Urothelium cell line (cell line): Measurements from ENCODE around the gene PMM1.
"Not testable (repeated sequence)": the region's sequence is repeated elsewhere in the genome, so short reads cannot be mapped to it uniquely, and the experiment has no call there.

Experiments
- DNase-seq: peaks from one replicate; pipeline ENCODE4 v3.0.0; 2011; ENCODE audit warnings: low spot score, mixed read lengths
- FAIRE-seq: peaks from 2 replicates; lab custom pipeline; 2011; peaks lifted over from hg19 to GRCh38; lab: Jason Lieb, UNC

PMM1 gene

GRCh38 chr22:41597635-41597953 is 8.0 kb upstream of the PMM1 start:
- FAIRE-seq (no peak), DNase-seq (no peak)

DNA sequence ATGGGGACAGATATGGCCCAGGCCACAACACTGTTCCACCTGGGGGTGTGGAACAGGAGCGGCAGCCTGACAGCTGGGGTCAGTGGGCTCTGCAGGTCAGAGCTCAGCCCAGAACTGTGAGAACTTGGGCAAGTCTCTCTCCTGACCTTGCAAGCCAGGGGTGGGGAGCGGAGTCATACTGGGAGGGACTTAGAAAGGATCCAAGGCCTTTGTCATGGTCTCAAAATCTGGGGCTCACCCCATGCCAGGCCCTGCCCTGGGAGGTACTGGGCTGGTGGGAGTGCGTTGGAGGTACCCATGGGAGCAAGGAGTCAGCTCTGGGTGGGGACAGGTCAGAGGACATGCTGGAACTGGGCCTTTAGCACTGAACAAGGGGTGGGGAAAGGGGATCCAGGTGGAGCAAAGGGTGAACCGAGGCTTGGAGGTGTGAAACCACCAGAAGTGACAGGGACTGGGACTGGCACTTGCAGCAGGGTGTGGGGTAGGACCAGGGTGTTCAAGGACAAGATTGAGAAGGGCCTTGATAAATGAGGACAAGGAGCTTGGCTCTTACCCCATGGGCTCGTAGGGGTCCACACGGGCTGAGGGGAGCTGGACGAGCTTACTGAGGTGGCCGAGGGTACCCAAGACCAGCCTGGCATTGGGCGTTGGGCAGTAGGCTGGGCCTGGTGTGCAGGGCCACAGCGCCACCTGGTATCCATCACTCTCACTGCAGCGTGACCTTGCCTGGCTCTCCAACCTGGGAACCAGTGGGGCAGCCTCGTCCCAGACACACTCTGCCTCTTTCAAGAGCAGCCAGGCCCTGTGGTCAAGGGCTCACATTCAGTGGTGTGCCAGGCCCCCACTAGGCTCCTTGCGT is 7.4 kb upstream of the PMM1 start:
- FAIRE-seq = peak; percentile 74
- peak; percentile 66 for DNase-seq

GRCh38 chr22:41595703-41596102 is 6.1 kb upstream of the PMM1 start:
- FAIRE-seq (no peak), DNase-seq (no peak)

- FAIRE-seq = not testable (repeated sequence)
Observed at GRCh38 chr22:41593336-41593960, 3.8 kb upstream of the PMM1 start.

DNA sequence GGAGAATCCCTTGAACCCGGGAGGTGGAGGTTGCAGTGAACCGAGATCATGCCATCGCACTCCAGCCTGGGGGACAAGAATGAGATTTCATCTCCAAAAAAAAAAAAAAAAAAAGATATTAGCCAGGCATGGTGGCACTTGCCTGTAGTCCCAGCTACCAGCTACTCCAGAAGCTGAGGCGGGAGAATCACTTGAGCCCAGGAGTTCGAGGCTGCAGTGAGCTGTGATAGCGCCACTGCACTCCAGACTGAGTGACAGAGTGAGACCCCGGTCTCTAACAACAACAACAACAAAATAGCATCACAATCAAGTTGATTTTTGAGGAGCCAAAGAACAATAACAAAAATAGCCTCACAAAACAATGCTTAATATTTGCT is 2.3 kb downstream of the PMM1 start:
- DNase-seq (no peak), FAIRE-seq (no peak)

More at GRCh38 chr22:41593336-41593960, 3.8 kb upstream of the PMM1 start:
- not testable (repeated sequence) for DNase-seq

DNA sequence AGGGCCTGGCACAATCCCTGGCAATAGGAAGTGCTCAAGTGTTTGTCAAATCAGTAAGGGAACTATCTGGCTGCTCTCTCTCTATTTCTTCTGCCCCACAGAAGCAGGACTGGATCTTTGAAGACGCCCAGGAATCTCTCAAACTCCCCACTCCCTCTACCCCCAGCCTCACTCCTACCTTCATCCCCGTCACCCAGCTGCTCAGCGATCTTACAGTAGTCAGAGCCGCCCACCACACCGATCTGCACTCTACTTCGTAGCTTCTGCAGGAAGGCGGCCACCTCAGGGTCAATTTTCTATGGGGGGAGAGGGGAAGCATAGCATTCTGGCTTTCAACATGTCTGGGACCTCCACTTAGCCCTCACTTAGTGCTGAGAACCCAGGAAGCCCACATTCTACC is 3.7 kb downstream of the PMM1 start:
- FAIRE-seq = no peak
- no peak for DNase-seq

DNA sequence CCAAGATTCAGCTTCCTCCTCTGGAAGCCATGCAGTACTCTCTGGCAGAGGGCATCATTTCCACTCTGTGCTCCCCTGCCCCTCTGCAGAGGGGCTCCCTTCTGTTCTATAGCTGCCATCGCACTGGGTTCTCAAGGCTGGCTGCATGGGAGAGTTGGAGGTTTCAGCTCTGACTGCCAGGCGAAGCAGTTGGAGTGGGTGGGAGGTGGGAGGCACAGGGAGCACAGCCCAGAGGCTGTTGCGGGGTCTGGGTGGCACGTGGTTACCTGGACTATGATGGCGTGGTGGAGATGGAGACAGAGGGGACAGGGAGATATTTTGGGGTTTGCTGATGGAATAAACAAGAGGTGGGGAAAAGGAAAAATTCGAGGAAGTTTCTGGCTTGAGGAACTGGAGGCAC is 4.8 kb downstream of the PMM1 start:
- no peak for DNase-seq
- FAIRE-seq = no peak

DNA sequence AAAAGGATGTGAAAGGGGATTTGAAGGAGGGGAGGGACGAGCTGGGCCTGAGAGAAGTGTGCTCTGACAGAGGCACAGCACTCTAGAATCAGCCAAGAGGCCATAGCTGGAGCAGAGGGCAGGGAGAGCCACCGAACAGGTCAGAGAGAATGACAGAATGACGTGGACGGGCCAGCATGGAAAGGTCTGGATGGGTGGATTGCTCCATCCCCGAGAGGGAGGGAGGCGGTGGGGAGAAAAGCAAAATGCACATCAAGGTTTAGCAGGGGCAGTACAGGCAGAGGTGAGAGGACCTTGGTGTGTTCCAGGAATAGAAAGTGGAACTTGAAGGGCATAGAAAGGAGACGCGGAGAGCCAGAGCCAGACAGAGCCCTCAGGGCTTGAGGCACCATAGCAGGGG is 6.9 kb downstream of the PMM1 start:
- FAIRE-seq (no peak), DNase-seq (no peak)

GRCh38 chr22:41579997-41580355 is 9.7 kb downstream of the PMM1 start:
- no peak for DNase-seq
- no peak for FAIRE-seq

GRCh38 chr22:41579297-41579996 is 10.2 kb downstream of the PMM1 start:
- DNase-seq (no peak), FAIRE-seq (no peak)

GRCh38 chr22:41578818-41579217 is 10.8 kb downstream of the PMM1 start:
- FAIRE-seq (no peak), DNase-seq (no peak)

GRCh38 chr22:41578114-41578513 is 11.5 kb downstream of the PMM1 start:
- no peak for DNase-seq
- FAIRE-seq = no peak

- DNase-seq = peak; percentile 55
- peak; percentile 63 for FAIRE-seq
Observed at GRCh38 chr22:41576877-41577276, 12.8 kb downstream of the PMM1 start.

- no peak for DNase-seq
Observed at GRCh38 chr22:41575533-41575932, 14.1 kb downstream of the PMM1 start.

GRCh38 chr22:41574847-41575381 is 14.7 kb downstream of the PMM1 start:
- FAIRE-seq (no peak), DNase-seq (no peak)

More at GRCh38 chr22:41575533-41575932, 14.1 kb downstream of the PMM1 start:
- no peak for FAIRE-seq

GRCh38 chr22:41573677-41574076 is 16.0 kb downstream of the PMM1 start:
- no peak for DNase-seq
- no peak for FAIRE-seq

DNA sequence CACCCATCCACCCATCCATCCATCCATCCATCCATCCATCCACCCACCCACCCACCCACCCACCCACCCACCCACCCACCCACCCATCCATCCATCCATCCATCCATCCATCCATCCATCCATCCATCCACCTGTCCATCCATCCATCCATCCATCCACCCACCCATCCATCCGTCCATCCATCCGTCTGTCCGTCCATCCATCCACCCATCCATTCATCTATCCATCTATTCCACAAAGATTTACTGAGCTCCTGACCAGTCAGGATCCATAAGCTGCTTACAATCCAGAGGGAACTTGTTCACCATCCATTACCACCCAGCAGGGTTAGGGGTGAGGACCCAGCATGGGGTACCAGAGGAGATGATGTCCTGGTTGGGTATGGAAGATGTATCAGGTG is 17.3 kb downstream of the PMM1 start:
- not testable (repeated sequence) for DNase-seq, FAIRE-seq

GRCh38 chr22:41571786-41572185 is 17.9 kb downstream of the PMM1 start:
- no peak for FAIRE-seq

GRCh38 chr22:41570221-41570620 is 19.4 kb downstream of the PMM1 start:
- DNase-seq (no peak), FAIRE-seq (no peak)

More at GRCh38 chr22:41571786-41572185, 17.9 kb downstream of the PMM1 start:
- DNase-seq = no peak

- peak; percentile 81 for FAIRE-seq
- DNase-seq = no peak
Observed at GRCh38 chr22:41568811-41569210, 20.8 kb downstream of the PMM1 start.

DNA sequence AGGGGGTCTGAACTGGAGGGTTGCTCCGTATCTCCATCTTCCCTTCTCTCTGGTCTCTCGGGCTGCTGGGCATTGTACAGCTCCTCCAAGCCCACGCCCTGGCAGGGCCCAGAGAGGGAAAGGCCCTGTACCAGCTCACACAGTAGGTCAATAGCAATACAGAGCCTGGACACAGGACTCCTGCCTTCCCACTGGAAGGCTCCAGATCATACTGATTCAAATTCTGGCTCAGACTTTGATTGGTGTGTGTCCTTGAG is 22.2 kb downstream of the PMM1 start:
- DNase-seq (no peak), FAIRE-seq (no peak)
